ENCODE measurements around the gene AGL. TPM values are rescaled to one million over a fixed set of nuclear protein-coding genes. Genes with fewer than 3 reads are reported as not detected.

AGL gene
- polyA plus RNA-seq, 3 donors = 1.2 to 3.9 (median 1.3) TPM

- H3K9me3 Mint-ChIP-seq = no peaks in the 10 kb centered on the region
These were observed 32.0 kb upstream of the AGL start for GRCh38 chr1:99818063-99818699.

GRCh38 chr1:99820546-99820945 is 29.6 kb upstream of the AGL start:
- H3K9me3 ChIP-seq (replicated peaks in 1 of 2; ENCODE audit: control insufficient read depth in 1 of 2, insufficient read depth in 1 of 2, low read length in 2 of 2) = peaks cover 0 to 3% of the 10 kb centered on the region in 2 donors
- no CpG with 5 or more reads among the region's 4 CpGs for WGBS (ENCODE audit: insufficient coverage)
- Mint-ChIP-seq H3K27ac (peak overlapping the region in 2 of 7 donors; percentile 18 to 42), H3K4me3 (no peak overlapping the region), H3K27me3 (ENCODE audit: low read depth in 3 of 3) (no peaks in the 10 kb centered on the region), H3K9me3 (peaks cover 0 to 6% (median 2%) of the 10 kb centered on the region in 7 donors), H3K4me1 (peaks cover 8% of the 10 kb centered on the region), H3K36me3 (no peaks in the 10 kb centered on the region)
- no peaks in the 10 kb centered on the region for H3K27me3 ChIP-seq (ENCODE audit: control insufficient read depth in 2 of 2, insufficient read depth in 2 of 2, low read length in 2 of 2)
- H4K20me1 ChIP-seq (ENCODE audit: insufficient read depth, low read length) = no peaks in the 10 kb centered on the region
- no peaks in the 10 kb centered on the region for H3K79me2 ChIP-seq (ENCODE audit: insufficient read depth, low read length)
- no peak overlapping the region for H3K27ac ChIP-seq (ENCODE audit: low read depth in 1 of 2, low read length in 2 of 2)
- TF ChIP-seq CTCF (IDR thresholded peaks at IDR 0.05) = no peak
- no peak for DNase-seq
- no peak overlapping the region for H3K9ac ChIP-seq (ENCODE audit: insufficient read depth, low read length, poor library complexity, severe bottlenecking)
- no peaks in the 10 kb centered on the region for H3K36me3 ChIP-seq (replicated peaks in 1 of 2; ENCODE audit: control insufficient read depth in 1 of 2, insufficient read depth in 2 of 2, low read length in 2 of 2)
- H3K4me2 ChIP-seq (replicated peaks; ENCODE audit: extremely low read depth, low read length, poor library complexity, severe bottlenecking) = no peak overlapping the region
- intact Hi-C loops (cut with micrococcal nuclease) = no loop called here
- no peak overlapping the region for H2AFZ ChIP-seq (ENCODE audit: insufficient read depth, low read depth, low read length, poor library complexity, severe bottlenecking)
- no peaks in the 10 kb centered on the region for H3K4me1 ChIP-seq (ENCODE audit: control insufficient read depth in 1 of 2, insufficient read depth in 2 of 2, low read length in 2 of 2)
- H3K4me3 ChIP-seq (replicated peaks in 1 of 3; ENCODE audit: low read depth in 2 of 3, low read length in 3 of 3) = no peak overlapping the region

More at GRCh38 chr1:99818063-99818699, 32.0 kb upstream of the AGL start:
- no peak for DNase-seq
- Mint-ChIP-seq H3K27me3 (ENCODE audit: low read depth in 3 of 3) (peaks cover 0 to 1% (median 0%) of the 10 kb centered on the region in 3 donors), H3K4me3 (no peak overlapping the region), H3K36me3 (no peaks in the 10 kb centered on the region), H3K27ac (no peak overlapping the region), H3K4me1 (peaks cover 8% of the 10 kb centered on the region)
- H3K4me2 ChIP-seq (replicated peaks; ENCODE audit: extremely low read depth, low read length, poor library complexity, severe bottlenecking) = no peak overlapping the region
- H4K20me1 ChIP-seq (ENCODE audit: insufficient read depth, low read length) = no peaks in the 10 kb centered on the region
- no peak overlapping the region for H3K4me3 ChIP-seq (replicated peaks in 1 of 3; ENCODE audit: low read depth in 2 of 3, low read length in 3 of 3)
- H3K27ac ChIP-seq (ENCODE audit: low read depth in 1 of 2, low read length in 2 of 2) = no peak overlapping the region
- H3K9ac ChIP-seq (ENCODE audit: insufficient read depth, low read length, poor library complexity, severe bottlenecking) = no peak overlapping the region
- no peak for TF ChIP-seq CTCF (IDR thresholded peaks at IDR 0.05)
- no peaks in the 10 kb centered on the region for H3K4me1 ChIP-seq (ENCODE audit: control insufficient read depth in 1 of 2, insufficient read depth in 2 of 2, low read length in 2 of 2)
- no peak overlapping the region for H2AFZ ChIP-seq (ENCODE audit: insufficient read depth, low read depth, low read length, poor library complexity, severe bottlenecking)
- no peaks in the 10 kb centered on the region for H3K36me3 ChIP-seq (replicated peaks in 1 of 2; ENCODE audit: control insufficient read depth in 1 of 2, insufficient read depth in 2 of 2, low read length in 2 of 2)
- intact Hi-C loops (cut with micrococcal nuclease) = loop anchor here in 1 of 2 donors (5.0 kb wide), 1 partner anchor 1049 kb away; no protein-coding TSS in a partner anchor
- no peaks in the 10 kb centered on the region for H3K27me3 ChIP-seq (ENCODE audit: control insufficient read depth in 2 of 2, insufficient read depth in 2 of 2, low read length in 2 of 2)
- no peaks in the 10 kb centered on the region for H3K9me3 ChIP-seq (replicated peaks in 1 of 2; ENCODE audit: control insufficient read depth in 1 of 2, insufficient read depth in 1 of 2, low read length in 2 of 2)
- H3K79me2 ChIP-seq (ENCODE audit: insufficient read depth, low read length) = no peaks in the 10 kb centered on the region
- no CpG with 5 or more reads among the region's 3 CpGs for WGBS (ENCODE audit: insufficient coverage)

All from CD14-positive monocyte (primary cell).